Umbilical cord (tissue), 2 donors: Measurements from ENCODE around the gene PGAM5. TPM values are rescaled to one million over a fixed set of nuclear protein-coding genes. Genes with fewer than 3 reads are reported as not detected.
"Not testable (repeated sequence)": the region's sequence is repeated elsewhere in the genome, so short reads cannot be mapped to it uniquely, and the experiment has no call there.

ENCODE experiments used
- DNase-seq: peaks from one replicate; pipeline ENCODE4 v3.0.0-alpha.2; 2015; ENCODE audit warnings: low spot score
- total RNA-seq: library from RNA; depleted of rRNA; stranded (reverse); fragments of >200 nt; gene quantifications from one replicate; pipeline ENCODE4 v1.2.3, GENCODE V29; 2014; ENCODE audit warnings: low replicate concordance; ENCODE audit not compliant: insufficient read depth

The PGAM5 gene
- total RNA-seq, 1 donor from 2014 or later, result 23.4 TPM

- peak; percentile 96 for DNase-seq
Measured at GRCh38 chr12:132687211-132688164, 23.2 kb upstream of the PGAM5 start, which contains the start of the genes POLE and PXMP2. Gene POLE, minus strand, starts transcription at chr12:132687342. Its CDS starts 27 bp downstream, at chr12:132687315. Gene PXMP2, plus strand, starts transcription at chr12:132687587. Its CDS starts 84 bp downstream, at chr12:132687671.

- DNase-seq, result no peak
Measured at GRCh38 chr12:132689227-132689626, 21.4 kb upstream of the PGAM5 start.

DNA sequence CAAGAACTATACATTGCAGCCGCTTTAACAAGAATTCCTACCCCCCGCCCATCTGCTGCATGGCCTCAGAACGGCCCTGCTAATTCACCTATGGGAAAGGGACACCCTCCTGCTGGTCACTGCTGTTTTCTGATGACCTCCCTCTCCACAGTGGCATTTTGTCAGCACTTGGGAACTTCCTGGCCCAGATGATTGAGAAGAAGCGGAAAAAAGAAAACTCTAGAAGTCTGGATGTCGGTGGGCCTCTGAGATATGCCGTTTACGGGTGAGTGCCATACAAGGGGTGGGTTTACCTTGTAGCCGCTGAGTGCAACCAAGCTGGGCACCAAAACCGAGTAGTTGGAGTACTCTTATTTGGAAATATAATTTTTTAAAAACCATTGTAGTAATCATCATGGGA, 20.5 kb upstream of the PGAM5 start:
- DNase-seq, result no peak

DNA sequence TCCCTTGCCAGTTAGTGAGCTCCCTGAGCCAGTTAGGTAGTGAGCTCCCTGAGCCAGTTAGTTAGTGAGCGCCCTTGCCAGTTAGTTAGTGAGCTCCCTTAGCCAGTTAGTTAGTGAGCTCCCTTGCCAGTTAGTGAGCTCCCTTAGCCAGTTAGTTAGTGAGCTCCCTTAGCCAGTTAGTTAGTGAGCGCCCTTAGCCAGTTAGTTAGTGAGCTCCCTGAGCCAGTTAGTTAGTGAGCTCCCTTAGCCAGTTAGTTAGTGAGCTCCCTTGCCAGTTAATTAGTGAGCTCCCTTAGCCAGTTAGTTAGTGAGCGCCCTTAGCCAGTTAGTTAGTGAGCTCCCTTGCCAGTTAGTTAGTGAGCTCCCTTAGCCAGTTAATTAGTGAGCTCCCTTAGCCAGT, 18.6 kb upstream of the PGAM5 start:
- not testable (repeated sequence) for DNase-seq

GRCh38 chr12:132694888-132695287, 15.8 kb upstream of the PGAM5 start:
- not testable (repeated sequence) for DNase-seq

GRCh38 chr12:132695431-132695830, 15.2 kb upstream of the PGAM5 start:
- no peak for DNase-seq

- DNase-seq, result no peak
Measured at GRCh38 chr12:132698341-132698740, 12.3 kb upstream of the PGAM5 start.

- no peak for DNase-seq
Measured at GRCh38 chr12:132700212-132700822, 10.3 kb upstream of the PGAM5 start.

GRCh38 chr12:132702640-132703039, 8.0 kb upstream of the PGAM5 start:
- no peak for DNase-seq

- no peak for DNase-seq
Measured at GRCh38 chr12:132703641-132704040, 7.0 kb upstream of the PGAM5 start.

DNA sequence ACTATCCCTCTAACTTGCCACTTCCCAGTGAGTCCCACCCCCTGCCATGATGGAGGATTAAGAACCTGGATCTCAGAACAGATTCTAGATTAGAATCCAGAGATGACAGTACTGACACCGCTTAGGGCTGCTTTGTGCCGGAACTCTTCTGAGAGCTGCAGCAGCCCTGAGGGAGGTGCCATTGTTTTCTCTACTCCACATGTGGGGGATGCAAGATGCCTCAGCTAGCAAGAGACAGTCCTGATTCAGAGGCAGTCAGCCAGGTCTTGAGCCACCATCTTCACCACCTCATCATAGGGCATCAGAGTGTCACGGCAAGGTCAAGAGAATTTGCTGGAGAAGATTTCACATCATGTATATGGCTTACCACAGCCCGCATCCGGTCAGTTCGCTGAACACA, 3.4 kb upstream of the PGAM5 start:
- DNase-seq, result no peak

- no peak for DNase-seq
Measured at GRCh38 chr12:132708150-132708549, 2.5 kb upstream of the PGAM5 start.

- no peak for DNase-seq
Measured at GRCh38 chr12:132710043-132710404, 618 bp upstream of the PGAM5 start.

- no peak for DNase-seq
Measured at GRCh38 chr12:132711080-132711843, 620 bp downstream of the PGAM5 start.

GRCh38 chr12:132713123-132713522, 2.5 kb downstream of the PGAM5 start:
- DNase-seq, result no peak

DNA sequence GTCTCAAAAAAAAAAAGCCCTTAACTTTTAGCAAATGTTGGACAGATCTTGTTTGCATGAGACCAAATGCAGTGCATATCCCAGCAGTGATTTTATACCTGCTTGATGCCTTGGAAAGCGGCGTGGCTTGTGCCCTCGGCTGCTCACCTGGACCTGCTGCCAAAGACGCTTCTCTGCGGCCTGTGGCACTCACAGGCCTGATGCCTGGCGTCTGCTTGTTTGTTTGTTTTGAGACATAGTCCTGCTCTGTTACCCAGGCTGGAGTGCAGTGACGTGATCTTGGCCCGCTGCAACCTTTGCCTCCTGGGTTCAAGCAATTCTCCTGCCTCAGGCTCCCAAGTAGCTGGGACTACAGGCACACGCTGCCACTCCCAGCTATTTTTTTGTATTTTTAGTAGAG, 5.2 kb downstream of the PGAM5 start:
- DNase-seq, result no peak

DNA sequence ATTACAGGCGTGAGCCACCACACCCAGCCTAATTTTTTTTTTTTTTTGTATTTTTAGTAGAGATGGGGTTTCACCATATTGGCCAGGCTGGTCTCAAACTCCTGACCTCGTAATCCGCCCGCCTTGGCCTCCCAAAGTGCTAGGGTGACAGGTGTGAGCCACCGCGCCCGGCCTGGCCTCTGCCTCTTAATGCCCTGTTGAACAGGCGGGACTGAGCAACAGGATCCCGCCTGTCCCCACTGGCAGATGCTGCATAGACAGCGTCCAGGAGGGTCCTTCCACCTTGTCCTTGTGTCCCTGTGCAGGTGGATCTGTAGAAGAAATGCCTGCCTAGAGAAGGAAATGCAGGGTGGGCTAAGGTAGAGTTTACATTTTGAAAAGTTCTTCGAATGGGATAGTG, 5.7 kb downstream of the PGAM5 start:
- no peak for DNase-seq

DNA sequence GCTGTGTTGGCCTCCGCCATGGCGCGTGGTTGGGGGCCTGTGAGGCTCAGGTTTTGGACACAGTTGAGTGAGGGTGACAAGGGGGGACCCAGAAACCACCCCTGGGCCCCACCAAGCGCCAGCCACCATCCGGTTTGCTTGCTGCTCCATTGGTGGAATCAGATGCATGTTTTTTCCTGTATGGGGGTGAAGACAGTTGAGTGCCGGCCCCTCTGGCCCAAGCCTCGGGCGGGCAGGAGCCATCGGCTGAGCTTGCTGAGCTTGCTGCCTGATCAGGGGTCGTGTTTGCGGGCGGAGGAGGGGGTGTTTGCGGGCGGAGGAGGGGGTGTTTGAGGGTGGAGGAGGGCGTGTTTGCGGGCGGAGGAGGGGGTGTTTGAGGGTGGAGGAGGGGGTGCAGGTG, 6.4 kb downstream of the PGAM5 start:
- no peak for DNase-seq

DNA sequence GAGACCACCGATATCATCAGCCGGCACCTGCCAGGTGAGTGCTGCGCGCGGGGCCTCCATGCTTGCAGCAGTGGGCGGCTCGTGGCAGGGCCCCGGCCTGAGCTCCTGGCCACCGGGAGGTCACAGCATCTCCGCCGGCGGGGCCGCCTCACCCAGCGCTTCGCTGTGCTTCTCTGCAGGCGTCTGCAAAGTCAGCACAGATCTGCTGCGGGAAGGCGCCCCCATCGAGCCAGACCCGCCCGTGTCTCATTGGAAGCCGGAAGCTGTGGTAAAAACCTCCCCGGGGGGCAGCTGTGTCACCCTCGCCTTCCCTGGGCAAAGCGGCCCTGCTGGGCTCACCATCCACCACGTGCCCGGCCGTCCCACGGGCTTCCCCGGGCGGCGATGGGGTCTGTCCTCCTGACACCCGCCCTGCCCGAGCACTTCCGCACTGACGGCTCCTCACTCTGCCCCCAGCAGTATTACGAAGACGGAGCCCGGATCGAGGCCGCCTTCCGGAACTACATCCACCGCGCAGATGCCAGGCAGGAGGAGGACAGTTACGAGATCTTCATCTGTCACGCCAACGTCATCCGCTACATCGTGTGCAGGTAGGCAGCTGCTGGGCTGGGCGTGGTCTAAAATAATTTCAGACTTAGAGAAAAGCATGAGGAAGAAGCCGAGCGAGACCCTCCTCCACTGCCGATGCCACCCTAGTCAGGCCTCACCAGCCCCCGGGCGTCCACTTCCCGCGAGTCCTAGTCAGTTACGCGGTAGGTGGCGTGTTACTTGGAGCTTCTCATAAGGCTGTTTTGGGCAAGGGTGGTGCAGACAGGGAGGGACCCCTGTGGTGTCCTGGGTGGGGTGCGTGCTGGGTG, 7.1 kb downstream of the PGAM5 start:
- DNase-seq, result no peak

GRCh38 chr12:132718644-132719043, 8.0 kb downstream of the PGAM5 start:
- DNase-seq, result no peak
